H9 (cell line): Measurements from ENCODE around the gene SYNRG. TPM values are rescaled to one million over a fixed set of nuclear protein-coding genes. Genes with fewer than 3 reads are reported as not detected.

Experiments
- DNase-seq: peaks from one replicate; pipeline ENCODE4 v3.0.0-alpha.2; 2017
- H2AFZ ChIP-seq: one replicate; pipeline ENCODE4 v1.6.1; 2013; ENCODE audit warnings: mild to moderate bottlenecking, low read length, control low read depth, moderate library complexity
- H2AK5ac ChIP-seq: 2 replicates; pipeline ENCODE4 v1.6.1; 2013; ENCODE audit warnings: low read length, control low read depth, mixed read lengths; ENCODE audit not compliant: insufficient read length
- H2BK120ac ChIP-seq: one replicate; pipeline ENCODE4 v1.6.1; 2013; ENCODE audit warnings: low read depth, mild to moderate bottlenecking, low read length, control low read depth, inconsistent platforms; ENCODE audit not compliant: poor library complexity, severe bottlenecking
- H2BK12ac ChIP-seq: 2 replicates; pipeline ENCODE4 v1.6.1; 2013; ENCODE audit warnings: low read length, control low read depth, mixed read lengths, low read depth; ENCODE audit not compliant: insufficient read length
- H2BK15ac ChIP-seq: 2 replicates; pipeline ENCODE4 v1.6.1; 2013; ENCODE audit warnings: low read depth, low read length, control low read depth
- H2BK20ac ChIP-seq: one replicate; pipeline ENCODE4 v1.6.1; 2013; ENCODE audit warnings: low read depth, mild to moderate bottlenecking, low read length, control low read depth, inconsistent platforms; ENCODE audit not compliant: poor library complexity, severe bottlenecking
- H2BK5ac ChIP-seq: 2 replicates; pipeline ENCODE4 v1.6.1; 2013; ENCODE audit warnings: low read length, control low read depth, mixed read lengths; ENCODE audit not compliant: insufficient read length
- H3K14ac ChIP-seq: 2 replicates; pipeline ENCODE4 v1.6.1; 2013; ENCODE audit warnings: low read length, control low read depth; ENCODE audit not compliant: insufficient read depth
- H3K18ac ChIP-seq: 2 replicates; pipeline ENCODE4 v1.6.1; 2013; ENCODE audit warnings: low read depth, mild to moderate bottlenecking, mixed read lengths, low read length, control low read depth; ENCODE audit not compliant: insufficient read length
- H3K23ac ChIP-seq: 2 replicates; pipeline ENCODE4 v1.6.1; 2013; ENCODE audit warnings: low read length, control low read depth, mixed read lengths, low read depth; ENCODE audit not compliant: insufficient read length
- H3K23me2 ChIP-seq: 2 replicates; pipeline ENCODE4 v1.6.1; 2013; ENCODE audit warnings: low read depth, mild to moderate bottlenecking, mixed read lengths, low read length, control low read depth; ENCODE audit not compliant: insufficient read length, poor library complexity, severe bottlenecking
- H3K27ac ChIP-seq: 2 replicates; pipeline ENCODE4 v1.5.1; 2013; ENCODE audit warnings: low read length, control low read depth, mixed read lengths, low read depth; ENCODE audit not compliant: insufficient read length
- H3K27me3 ChIP-seq: 2 replicates; pipeline ENCODE4 v1.6.1; 2013; ENCODE audit warnings: low read length, control low read depth, inconsistent platforms; ENCODE audit not compliant: insufficient read depth
- H3K4ac ChIP-seq: 2 replicates; pipeline ENCODE4 v1.6.1; 2013; ENCODE audit warnings: low read depth, mild to moderate bottlenecking, control low read depth, inconsistent platforms, low read length, moderate library complexity
- H3K4me1 ChIP-seq: 2 replicates; pipeline ENCODE4 v1.6.1; 2013; ENCODE audit warnings: low read length, control low read depth, inconsistent platforms; ENCODE audit not compliant: insufficient read depth
- H3K4me2 ChIP-seq: 2 replicates; pipeline ENCODE4 v1.6.1; 2013; ENCODE audit warnings: low read length, control low read depth, mixed read lengths; ENCODE audit not compliant: insufficient read length, insufficient read depth
- H3K56ac ChIP-seq: 2 replicates; pipeline ENCODE4 v1.6.1; 2013; ENCODE audit warnings: low read depth, mild to moderate bottlenecking, mixed read lengths, low read length, control low read depth; ENCODE audit not compliant: insufficient read length
- H3K79me1 ChIP-seq: 2 replicates; pipeline ENCODE4 v1.6.1; 2013; ENCODE audit warnings: low read depth, mild to moderate bottlenecking, moderate library complexity, low read length, control low read depth, inconsistent platforms; ENCODE audit not compliant: insufficient read depth, poor library complexity, severe bottlenecking
- H3K79me2 ChIP-seq: 2 replicates; pipeline ENCODE4 v1.6.1; 2013; ENCODE audit warnings: low read length, control low read depth, inconsistent platforms; ENCODE audit not compliant: insufficient read depth
- H3K9ac ChIP-seq: 2 replicates; pipeline ENCODE4 v1.6.1; 2013; ENCODE audit warnings: low read length, control low read depth, mixed read lengths; ENCODE audit not compliant: insufficient read length; ENCODE audit errors: extremely low read depth
- H3K9me3 ChIP-seq: one replicate; pipeline ENCODE4 v1.6.1; 2013; ENCODE audit warnings: low read depth, low read length, inconsistent platforms; ENCODE audit not compliant: control insufficient read depth
- H3T11ph ChIP-seq: one replicate; pipeline ENCODE4 v1.6.1; 2013; ENCODE audit warnings: mild to moderate bottlenecking, low read length, control low read depth, inconsistent platforms
- H4K20me1 ChIP-seq: one replicate; pipeline ENCODE4 v1.6.1; 2013; ENCODE audit not compliant: control insufficient read depth, insufficient read length, insufficient read depth
- H4K5ac ChIP-seq: 2 replicates; pipeline ENCODE4 v1.6.1; 2013; ENCODE audit warnings: low read depth, mild to moderate bottlenecking, mixed read lengths, low read length, control low read depth; ENCODE audit not compliant: insufficient read length
- H4K8ac ChIP-seq: replicated peaks from 2 replicates; pipeline ENCODE4 v1.6.1; 2013; ENCODE audit warnings: low read length, control low read depth, mixed read lengths, low read depth; ENCODE audit not compliant: insufficient read length
- H4K91ac ChIP-seq: 2 replicates; pipeline ENCODE4 v1.6.1; 2013; ENCODE audit warnings: low read depth, mild to moderate bottlenecking, moderate library complexity, mixed read lengths, low read length, control low read depth; ENCODE audit not compliant: insufficient read length
- H3K27ac Mint-ChIP-seq, 3 experiments: 2 replicates in 2 of 3; 3 replicates in 1 of 3; pipeline ENCODE4 v1.8.0; 2020 to 2021; ENCODE audit warnings: mixed read lengths in 3 of 3, mild to moderate bottlenecking in 1 of 3, moderate library complexity in 1 of 3
- H3K27me3 Mint-ChIP-seq: 2 replicates; pipeline ENCODE4 v1.8.0; 2021; ENCODE audit warnings: low read depth, mild to moderate bottlenecking, moderate library complexity, mixed read lengths
- H3K36me3 Mint-ChIP-seq, 3 experiments: 2 replicates in 2 of 3; 3 replicates in 1 of 3; pipeline ENCODE4 v1.8.0; 2020 to 2021; ENCODE audit warnings: low read depth in 3 of 3, mixed read lengths in 3 of 3; ENCODE audit not compliant: insufficient read depth in 1 of 3
- H3K4me1 Mint-ChIP-seq, 2 experiments: 2 replicates each; pipeline ENCODE4 v1.8.0; 2020; ENCODE audit warnings: mixed read lengths in 2 of 2
- H3K4me3 Mint-ChIP-seq, 2 experiments: 2 replicates in 1 of 2; 3 replicates in 1 of 2; pipeline ENCODE4 v1.8.0; 2020 to 2021; ENCODE audit warnings: mild to moderate bottlenecking in 2 of 2, mixed read lengths in 2 of 2, moderate library complexity in 1 of 2
- H3K9me3 Mint-ChIP-seq, 2 experiments: 2 replicates in 1 of 2; 3 replicates in 1 of 2; pipeline ENCODE4 v1.8.0; 2020; ENCODE audit warnings: mild to moderate bottlenecking in 2 of 2, mixed read lengths in 2 of 2, moderate library complexity in 1 of 2
- CTCF ChIP-seq: fragments of 200-600 bp; sonication (generic); conservative IDR thresholded peaks from 3 replicates; pipeline ENCODE4 v1.8.0; 2021; ENCODE audit warnings: antibody characterized with exemption, mild to moderate bottlenecking
- WGBS: extraction: QIAGEN DNeasy Blood & Tissue Kit; methylation state at CpG from one replicate; pipeline ENCODE4 v1.1.7; 2013; ENCODE audit warnings: missing lambda C conversion rate, low lambda C conversion rate, mixed read lengths; ENCODE audit not compliant: insufficient read length; ENCODE audit errors: extremely low coverage; 5-methylcytosine and 5-hydroxymethylcytosine counted together
- total RNA-seq: library from RNA; stranded (reverse); gene quantifications from 2 replicates; pipeline ENCODE4 v1.2.1, GENCODE V29; 2021

SYNRG gene
- total RNA-seq, 1 experiment from 2014 or later: 30.5 TPM

DNA sequence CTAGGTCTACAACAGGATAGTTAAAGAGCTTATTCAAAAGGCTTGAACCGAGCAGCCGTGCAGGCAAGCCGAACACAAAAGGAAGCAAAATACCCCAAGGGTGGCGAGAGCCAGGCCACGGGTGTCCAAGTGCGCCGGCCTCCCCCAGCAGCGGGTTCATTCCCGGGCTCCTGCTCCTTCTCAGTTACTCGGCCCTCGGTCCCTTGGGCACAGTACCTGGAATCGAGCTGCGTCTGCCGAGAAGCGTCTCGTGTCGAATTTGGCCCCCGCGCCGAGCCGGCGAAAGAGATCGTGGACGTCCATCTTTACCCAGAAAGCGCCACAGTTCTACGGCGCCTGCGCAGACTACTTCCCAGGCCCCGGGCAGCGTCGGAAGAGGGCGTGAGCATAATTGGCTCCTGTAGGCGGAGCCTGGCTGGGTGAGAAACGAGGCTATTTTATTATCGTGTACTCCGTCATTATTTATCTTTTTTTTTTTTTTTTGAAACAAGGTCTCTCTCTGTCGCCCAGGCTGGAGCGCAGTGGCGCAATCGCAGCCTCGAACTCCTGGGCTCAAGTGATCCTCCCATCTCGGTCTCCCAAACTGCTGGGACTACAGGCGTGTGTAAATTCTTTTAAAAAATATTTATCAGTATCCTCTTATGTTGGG is 34.0 kb upstream of the SYNRG start, which contains the start of gene DDX52:
TSS of gene DDX52 (minus strand) at position 329 of the 649 bp plus-strand sequence. CDS start at position 303, 26 bp downstream.
- H2AFZ ChIP-seq: peak within 1 kb of the TSS; percentile 96
- peak within 1 kb of the TSS; percentile 92 for H3K14ac ChIP-seq
- no peak within 1 kb of the TSS for H3K27ac ChIP-seq
- H3K4ac ChIP-seq: no peak within 1 kb of the TSS
- H3K79me2 ChIP-seq: peaks cover 9% of the 10 kb centered on the region; the same call in 1 of the 2 replicates
- H2BK20ac ChIP-seq: no peak within 1 kb of the TSS
- H3K23me2 ChIP-seq: no peaks in the 10 kb centered on the region
- H3K9ac ChIP-seq: peak within 1 kb of the TSS; percentile 97
- H3K4me1 ChIP-seq: no peaks in the 10 kb centered on the region
- H3K4me2 ChIP-seq: peak within 1 kb of the TSS; percentile 79
- H2BK5ac ChIP-seq: peak within 1 kb of the TSS; percentile 22
- no peak within 1 kb of the TSS for H2AK5ac ChIP-seq
- no peak within 1 kb of the TSS for H2BK15ac ChIP-seq
- H3K23ac ChIP-seq: no peak within 1 kb of the TSS
- Mint-ChIP-seq H3K4me1 (peaks cover 9 to 12% of the 10 kb centered on the region in 2 experiments), H3K36me3 (peaks cover 17 to 35% (median 34%) of the 10 kb centered on the region in 3 experiments; a peak in 6 of 7 replicates), H3K4me3 (peak within 1 kb of the TSS; percentile 89 to 92), H3K27me3 (peaks cover 37% of the 10 kb centered on the region), H3K9me3 (no peaks in the 10 kb centered on the region), H3K27ac (peak within 1 kb of the TSS; percentile 93 to 96 (median 96))
- H3K27me3 ChIP-seq: no peaks in the 10 kb centered on the region
- no peaks in the 10 kb centered on the region for H3K9me3 ChIP-seq
- no peak within 1 kb of the TSS for H4K91ac ChIP-seq
- H3K79me1 ChIP-seq: peaks cover 2% of the 10 kb centered on the region
- H4K5ac ChIP-seq: no peak within 1 kb of the TSS
- H3K18ac ChIP-seq: peak within 1 kb of the TSS; percentile 85
- no peaks in the 10 kb centered on the region for H4K20me1 ChIP-seq
- no peak within 1 kb of the TSS for H3T11ph ChIP-seq
- WGBS: no CpG with 5 or more reads among the region's 43 CpGs
- H3K56ac ChIP-seq: no peak within 1 kb of the TSS
- no peak within 1 kb of the TSS for H4K8ac ChIP-seq
- H2BK120ac ChIP-seq: no peak within 1 kb of the TSS
- peak; percentile 87 for DNase-seq
- TF ChIP-seq CTCF: no peak
- no peak within 1 kb of the TSS for H2BK12ac ChIP-seq
